HepG2 (cell line): ENCODE results near the gene TSNAXIP1. TPM values are rescaled to one million over a fixed set of nuclear protein-coding genes. Genes with fewer than 3 reads are reported as not detected.

ENCODE experiments used
- CCDC6 ChIP-seq: sonication (generic); formaldehyde crosslinking; IDR thresholded peaks from 2 replicates; pipeline ENCODE4 v1.8.1; 2022; ENCODE audit warnings: mild to moderate bottlenecking, missing genetic modification reagents, moderate library complexity
- CREM ChIP-seq, 2 experiments: sonication (generic) in 1 of 2; formaldehyde crosslinking in 1 of 2; IDR thresholded peaks; 2 replicates each; pipeline versions ENCODE4 v1.4.0 to v1.6.1; 2016 to 2020; ENCODE audit warnings: antibody characterized with exemption in 1 of 2, mild to moderate bottlenecking in 1 of 2, missing genetic modification reagents in 1 of 2
- E2F1 ChIP-seq: sonication (generic); formaldehyde crosslinking; IDR thresholded peaks from 2 replicates; pipeline ENCODE4 v1.5.0; 2020; ENCODE audit warnings: missing genetic modification reagents
- EP300 ChIP-seq, 3 experiments: sonication (generic) in 1 of 3; formaldehyde crosslinking in 1 of 3; IDR thresholded peaks; 2 replicates each; pipeline versions ENCODE4 v1.5.1 to v1.6.1; 2011 to 2020; ENCODE audit warnings: low read depth in 2 of 3, low read length in 2 of 3, borderline replicate concordance in 1 of 3, improper control_type of control experiment in 1 of 3, mild to moderate bottlenecking in 1 of 3, missing genetic modification reagents in 1 of 3, moderate library complexity in 1 of 3
- ETS1 ChIP-seq: sonication (generic); formaldehyde crosslinking; IDR thresholded peaks from 2 replicates; pipeline ENCODE4 v1.4.0; 2020; ENCODE audit warnings: missing genetic modification reagents
- FOXC1 ChIP-seq: sonication (generic); formaldehyde crosslinking; IDR thresholded peaks from 2 replicates; pipeline ENCODE4 v1.8.0; 2022; ENCODE audit warnings: mild to moderate bottlenecking, missing genetic modification reagents, borderline replicate concordance
- GATA4 ChIP-seq: sonication (generic); IDR thresholded peaks from 2 replicates; pipeline ENCODE4 v1.6.1; 2016; ENCODE audit warnings: antibody characterized with exemption, low read depth, borderline replicate concordance
- GATAD2A ChIP-seq: IDR thresholded peaks from 2 replicates; pipeline ENCODE4 v1.6.1; 2016
- HMGXB3 ChIP-seq: sonication (generic); formaldehyde crosslinking; IDR thresholded peaks from 2 replicates; pipeline ENCODE4 v1.4.0; 2020; ENCODE audit warnings: missing genetic modification reagents, borderline replicate concordance
- KDM3A ChIP-seq: IDR thresholded peaks from 2 replicates; pipeline ENCODE4 v1.6.1; 2018; ENCODE audit warnings: low read depth, missing compliant biosample characterization
- NR2F2 ChIP-seq: IDR thresholded peaks from 2 replicates; pipeline ENCODE4 v1.6.1; 2012; ENCODE audit warnings: low read depth, inconsistent platforms, borderline replicate concordance
- PAWR ChIP-seq: sonication (generic); formaldehyde crosslinking; IDR thresholded peaks from 2 replicates; pipeline ENCODE4 v1.4.0; 2020; ENCODE audit warnings: missing genetic modification reagents, mild to moderate bottlenecking, borderline replicate concordance
- PHF20 ChIP-seq: sonication (generic); formaldehyde crosslinking; IDR thresholded peaks from 2 replicates; pipeline ENCODE4 v1.5.0; 2020; ENCODE audit warnings: mild to moderate bottlenecking, missing genetic modification reagents
- PHF21A ChIP-seq: sonication (generic); formaldehyde crosslinking; IDR thresholded peaks from 2 replicates; pipeline ENCODE4 v1.5.0; 2020; ENCODE audit warnings: mild to moderate bottlenecking, missing genetic modification reagents
- POLR2AphosphoS5 ChIP-seq: IDR thresholded peaks from 2 replicates; pipeline ENCODE4 v1.6.1; 2012; ENCODE audit warnings: low read depth, low read length
- SP2 ChIP-seq: sonication (generic); formaldehyde crosslinking; IDR thresholded peaks from 2 replicates; pipeline ENCODE4 v1.5.1; 2020; ENCODE audit warnings: mild to moderate bottlenecking, missing genetic modification reagents
- SYNCRIP ChIP-seq: fragments of 200-400 bp; formaldehyde crosslinking; IDR thresholded peaks from 2 replicates; pipeline ENCODE4 v1.6.1; 2018; ENCODE audit warnings: mild to moderate bottlenecking, low read depth, low read length; ENCODE audit not compliant: insufficient read depth
- TBP ChIP-seq: sonication (generic); formaldehyde crosslinking; IDR thresholded peaks from 2 replicates; pipeline ENCODE4 v1.5.0; 2020; ENCODE audit warnings: missing genetic modification reagents
- ZC3H4 ChIP-seq: sonication (generic); formaldehyde crosslinking; IDR thresholded peaks from 2 replicates; pipeline ENCODE4 v1.4.0; 2020; ENCODE audit warnings: missing genetic modification reagents, borderline replicate concordance
- ZFP82 ChIP-seq: sonication (generic); formaldehyde crosslinking; IDR thresholded peaks from 2 replicates; pipeline ENCODE4 v1.5.1; 2020; ENCODE audit warnings: mild to moderate bottlenecking, missing genetic modification reagents, borderline replicate concordance
- ZKSCAN5 ChIP-seq: sonication (generic); formaldehyde crosslinking; IDR thresholded peaks from 2 replicates; pipeline ENCODE4 v1.5.1; 2020; ENCODE audit warnings: mild to moderate bottlenecking, missing genetic modification reagents
- ZNF207 ChIP-seq: fragments of 450-650 bp; IDR thresholded peaks from 2 replicates; pipeline ENCODE4 v1.6.1; 2016; ENCODE audit warnings: antibody characterized with exemption, borderline replicate concordance
- ZNF510 ChIP-seq: sonication (generic); formaldehyde crosslinking; IDR thresholded peaks from 2 replicates; pipeline ENCODE4 v1.4.0; 2020; ENCODE audit warnings: low read depth, mild to moderate bottlenecking, missing genetic modification reagents
- ZNF563 ChIP-seq: sonication (generic); formaldehyde crosslinking; IDR thresholded peaks from 2 replicates; pipeline ENCODE4 v1.8.0; 2022; ENCODE audit warnings: mild to moderate bottlenecking, moderate library complexity, missing genetic modification reagents
- polyA plus RNA-seq, 8 experiments: library from polyadenylated mRNA; depleted of rRNA in 3 of 8; stranded (reverse) in 7 of 8; unstranded in 1 of 8; fragments of >200 nt; fragmentation: Illumina TruSeq in 4 of 8; extraction: Trizol in 4 of 8; gene quantifications; 2 replicates each; pipeline versions ENCODE4 v1.2.1 to v1.2.3, GENCODE V29; 2011 to 2016; ENCODE audit warnings: low read depth in 4 of 8, missing spikeins in 1 of 8, mixed read lengths in 1 of 8; ENCODE audit not compliant: insufficient read depth in 1 of 8
- total RNA-seq, 5 experiments: library from RNA; depleted of rRNA; stranded (reverse); fragments of >200 nt; fragmentation: Illumina TruSeq; extraction: Trizol; gene quantifications; 2 replicates each; pipeline ENCODE4 v1.2.3, GENCODE V29; 2016; ENCODE audit warnings: low read depth in 1 of 5

The TSNAXIP1 gene
- total and polyA plus RNA-seq, 2 of the 13 experiments (the other 11 are each of a cell fraction or from before 2014, with no cell fraction given) = 0.37 to 0.86 TPM

GRCh38 chr16:67841816-67842508 lies 35.3 kb downstream of the TSNAXIP1 start, which contains the start of gene THAP11 (continued):
- TF ChIP-seq HMGXB3 (CRISPR knock-in tag) (peak; percentile 84), PAWR (no peak), ZFP82 (0 out of 2 replicates have a peak, but pooled peaks have one; percentile 31), FOXC1 (CRISPR knock-in tag) (peak; percentile 37; the same call in 1 of the 2 replicates), ZKSCAN5 (CRISPR knock-in tag) (no peak), SYNCRIP (no peak), POLR2AphosphoS5 (peak; percentile 81), ZNF563 (peak; percentile 61), ZNF207 (no peak), TBP (CRISPR knock-in tag) (no peak), GATA4 (0 out of 2 replicates have a peak, but pooled peaks have one; percentile 21), PHF21A (no peak; the same call in 1 of the 2 replicates), GATAD2A (peak; percentile 75), CREM (IDR thresholded peaks at IDR 0.05) (peak; percentile 97), CREM (CRISPR knock-in tag; IDR thresholded peaks at IDR 0.05) (no peak), KDM3A (CRISPR knock-in tag) (peak; percentile 94; the same call in 1 of the 2 replicates), ZNF510 (CRISPR knock-in tag) (no peak), E2F1 (CRISPR knock-in tag) (peak; percentile 92), PHF20 (CRISPR knock-in tag) (peak; percentile 43), SP2 (CRISPR knock-in tag) (peak; percentile 74), NR2F2 (no peak), ETS1 (CRISPR knock-in tag) (no peak), EP300 (IDR thresholded peaks at IDR 0.05; ENCODE audit: low read depth in 2 of 2, low read length in 2 of 2) (0 out of 4 replicates have a peak, but pooled peaks of 1 of the 2 experiments have one; percentile 2), EP300 (CRISPR knock-in tag; IDR thresholded peaks at IDR 0.05; ENCODE audit: borderline replicate concordance) (no peak), ZC3H4 (CRISPR knock-in tag) (no peak), CCDC6 (CRISPR knock-in tag) (peak; percentile 61; the same call in 1 of the 2 replicates)
